ENCODE measurements around the gene RPS3.

- TF ChIP-seq ZBTB1 (CRISPR knock-in tag; IDR thresholded peaks at IDR 0.05; ENCODE audit: borderline replicate concordance, low read depth) (no peak), ZC3H4 (CRISPR knock-in tag; IDR thresholded peaks at IDR 0.05; ENCODE audit: borderline replicate concordance) (no peak), ZNF785 (CRISPR knock-in tag; IDR thresholded peaks at IDR 0.05) (no peak)
Observed at GRCh38 chr11:75389276-75389605, 10.1 kb upstream of the RPS3 start.

Measured in K562 (cell line).